ENCODE results near the gene GTF3C5. TPM values are rescaled to one million over a fixed set of nuclear protein-coding genes. Genes with fewer than 3 reads are reported as not detected.

The GTF3C5 gene
- total and polyA plus RNA-seq, 9 of the 15 experiments (the other 6 are each of a cell fraction or from before 2014, with no cell fraction given), result 3.8 to 118 (median 83.7) TPM

- TF ChIP-seq ZNF318 (IDR thresholded peaks at IDR 0.05; ENCODE audit: borderline replicate concordance in 1 of 2, low read depth in 1 of 2), result no peak
- TF ChIP-seq ZNF324 (CRISPR knock-in tag; IDR thresholded peaks at IDR 0.05), result 0 out of 2 replicates have a peak, but pooled peaks have one; percentile 8
- TF ChIP-seq SRSF9 (IDR thresholded peaks at IDR 0.05; ENCODE audit: borderline replicate concordance, low read depth, low read length), result no peak
- peak; percentile 82; the same call in 1 of the 2 replicates for TF ChIP-seq ZNF212 (CRISPR knock-in tag; IDR thresholded peaks at IDR 0.05)
- TF ChIP-seq NCOA4 (IDR thresholded peaks at IDR 0.05; ENCODE audit: partially characterized antibody), result no peak
- TF ChIP-seq RB1 (IDR thresholded peaks at IDR 0.05; ENCODE audit: low read depth), result 0 out of 2 replicates have a peak, but pooled peaks have one; percentile 22
- no peak for TF ChIP-seq BCL6 (CRISPR knock-in tag; IDR thresholded peaks at IDR 0.05)
- TF ChIP-seq STAT6 (CRISPR knock-in tag; IDR thresholded peaks at IDR 0.05), result no peak
- no peak for TF ChIP-seq ZNF3 (CRISPR knock-in tag; IDR thresholded peaks at IDR 0.05)
- no peak for TF ChIP-seq THRB (CRISPR knock-in tag; conservative IDR thresholded peaks at IDR 0.05)
- TF ChIP-seq CBX2 (IDR thresholded peaks at IDR 0.05; ENCODE audit: insufficient read depth, low read length, poor library complexity, severe bottlenecking), result no peak
- no peak for TF ChIP-seq FOXP1 (CRISPR knock-in tag; IDR thresholded peaks at IDR 0.05)
- no peak for TF ChIP-seq FOXJ3 (CRISPR knock-in tag; IDR thresholded peaks at IDR 0.05)
- no peak for TF ChIP-seq MCM5 (IDR thresholded peaks at IDR 0.05; ENCODE audit: low read depth)
- no peak for TF ChIP-seq THAP7 (CRISPR knock-in tag; IDR thresholded peaks at IDR 0.05)
Measured at GRCh38 chr9:132998831-132999635, 31.8 kb upstream of the GTF3C5 start (continued).
